C4-2B (cell line): ENCODE data around the gene TOR4A.

ENCODE experiments used
- CTCF ChIP-seq: fragments of 450-650 bp; conservative IDR thresholded peaks from 2 replicates; pipeline ENCODE4 v1.5.1; 2017; ENCODE audit warnings: mild to moderate bottlenecking
- ZFX ChIP-seq: fragments of 450-650 bp; IDR thresholded peaks from 2 replicates; pipeline ENCODE4 v1.6.1; 2017

- TF ChIP-seq CTCF (no peak), ZFX (no peak)
Observed at GRCh38 chr9:137231372-137232039, 46.0 kb upstream of the TOR4A start.
